K562 (cell line): ENCODE data around the gene UNC45A. TPM values are rescaled to one million over a fixed set of nuclear protein-coding genes. Genes with fewer than 3 reads are reported as not detected.

Source experiments
- ATF1 ChIP-seq, 2 experiments: fragments of 450-650 bp in 1 of 2; IDR thresholded peaks; 2 replicates each; pipeline ENCODE4 v1.6.1; 2016; ENCODE audit warnings: missing compliant biosample characterization in 1 of 2, missing genetic modification characterization in 1 of 2
- ZNF280B ChIP-seq: fragments of 250-450 bp; sonication (Bioruptor Pico); IDR thresholded peaks from 2 replicates; pipeline ENCODE4 v1.5.1; 2021; ENCODE audit warnings: mild to moderate bottlenecking
- ZNF449 ChIP-seq: fragments of 250-450 bp; sonication (Bioruptor Pico); IDR thresholded peaks from 2 replicates; pipeline ENCODE4 v1.8.0; 2022; ENCODE audit warnings: moderate library complexity, mild to moderate bottlenecking, inconsistent platforms
- ZNF592 ChIP-seq: fragments of 450-650 bp; IDR thresholded peaks from 2 replicates; pipeline ENCODE4 v1.6.1; 2017; ENCODE audit warnings: antibody characterized with exemption, mild to moderate bottlenecking
- polyA plus RNA-seq, 8 experiments: library from polyadenylated mRNA; depleted of rRNA in 4 of 8; stranded (reverse) in 5 of 8; unstranded in 3 of 8; fragments of >200 nt; fragmentation: Nextera tagmentation in 2 of 8; fragmentation: Illumina TruSeq in 1 of 8; extraction: Ambion mirVana in 2 of 8; extraction: Trizol in 1 of 8; gene quantifications; 2 replicates each; pipeline versions ENCODE4 v1.2.1 to v1.2.3, GENCODE V29; 2011 to 2014; ENCODE audit warnings: inconsistent platforms in 1 of 8, missing spikeins in 1 of 8
- total RNA-seq, 7 experiments: library from RNA; depleted of rRNA in 6 of 7; stranded (reverse); fragments of >200 nt in 6 of 7; fragmentation: Illumina TruSeq in 2 of 7; extraction: Trizol in 2 of 7; gene quantifications; 2 replicates each; pipeline versions ENCODE4 v1.2.1 to v1.2.3, GENCODE V29; 2011 to 2021; ENCODE audit warnings: low replicate concordance in 1 of 7

UNC45A gene
- total and polyA plus RNA-seq, 9 of the 15 experiments (the other 6 are each of a cell fraction or from before 2014, with no cell fraction given) = 22.4 to 79.3 (median 43.7) TPM

GRCh38 chr15:90931828-90932659 lies 3.0 kb upstream of the UNC45A start, which contains the start of gene HDDC3 (continued):
- TF ChIP-seq ZNF449 (CRISPR knock-in tag) (no peak), ZNF592 (peak; percentile 34), ATF1 (CRISPR knock-in tag; IDR thresholded peaks at IDR 0.05) (no peak), ATF1 (tag; IDR thresholded peaks at IDR 0.05) (peak; percentile 70), ZNF280B (CRISPR knock-in tag) (no peak)
